ENCODE data around the gene PCDH9. TPM values are rescaled to one million over a fixed set of nuclear protein-coding genes. Genes with fewer than 3 reads are reported as not detected.

Gene PCDH9
- total RNA-seq, 6 donors from 2014 or later = 3.1 to 19.4 (median 7.8) TPM

DNA sequence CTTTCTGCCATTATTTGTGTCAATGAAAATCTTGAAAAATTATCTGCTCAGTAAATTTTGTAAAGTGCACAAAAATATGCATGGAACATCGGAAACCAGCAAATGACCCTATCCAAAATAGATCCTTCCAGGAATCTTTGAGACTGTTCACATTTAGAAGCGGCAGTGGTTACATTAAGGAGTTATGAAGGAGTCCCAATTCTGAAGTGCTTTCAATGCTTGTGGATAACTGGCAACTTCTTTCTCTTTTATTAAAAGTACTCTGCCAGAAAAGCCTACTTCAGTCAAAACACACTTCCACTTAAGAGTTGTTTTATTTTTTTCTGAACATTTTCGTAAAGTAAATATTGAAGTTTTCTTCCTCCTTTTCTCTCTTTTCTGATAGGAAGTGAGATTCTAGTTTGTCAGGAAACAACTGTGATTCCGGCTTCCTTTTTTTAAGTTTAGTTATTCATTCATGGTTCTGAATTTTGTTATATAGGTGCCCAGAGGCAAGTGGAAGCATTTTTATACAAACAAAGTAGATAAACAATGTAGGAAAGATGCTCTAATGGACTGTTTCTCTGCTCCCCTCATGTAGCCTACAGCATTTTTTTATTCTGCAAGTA lies 83.5 kb downstream of the PCDH9 start:
- TF ChIP-seq POLR2AphosphoS5 (IDR thresholded peaks at IDR 0.05) (no peak), EP300 (IDR thresholded peaks at IDR 0.05) (no peak)
- no peaks in the 10 kb centered on the region for H3K27me3 ChIP-seq
- ATAC-seq (ENCODE audit: low FRiP score in 2 of 2) (no peak), DNase-seq (no peak)
- H3K27ac ChIP-seq = peak overlapping the region in 1 of 4 donors; percentile 55
- 31 to 34% methylated on average over 4 of the region's 4 CpGs for WGBS, 2 donors
- no peaks in the 10 kb centered on the region for H3K36me3 ChIP-seq
- peaks cover 8 to 16% (median 12%) of the 10 kb centered on the region in 4 donors for H3K4me1 ChIP-seq
- H3K9me3 ChIP-seq = no peaks in the 10 kb centered on the region
- H3K4me3 ChIP-seq = no peak overlapping the region

DNA sequence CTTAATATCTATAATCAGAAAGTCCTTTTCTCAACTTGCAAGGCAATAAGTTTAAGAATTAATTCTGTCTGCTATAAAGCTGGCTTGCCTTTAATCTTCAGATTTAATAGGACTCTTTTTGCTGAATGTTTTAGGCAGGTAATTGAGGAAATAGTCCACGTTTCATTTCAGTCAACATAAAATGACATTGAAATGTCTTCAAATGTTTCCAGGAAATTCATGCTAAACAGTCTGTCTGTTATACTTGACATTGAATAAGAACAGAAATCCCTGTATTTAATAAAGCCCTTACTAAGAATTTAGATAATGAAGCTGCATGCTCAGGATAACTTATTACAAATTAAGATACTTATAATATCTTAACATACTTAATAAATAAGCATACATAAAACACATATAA lies 84.2 kb downstream of the PCDH9 start:
- Histone ChIP-seq H3K9me3 (no peaks in the 10 kb centered on the region), H3K27ac (no peak overlapping the region), H3K36me3 (no peaks in the 10 kb centered on the region), H3K4me1 (peaks cover 8 to 16% (median 12%) of the 10 kb centered on the region in 4 donors), H3K4me3 (no peak overlapping the region), H3K27me3 (no peaks in the 10 kb centered on the region)
- ATAC-seq (ENCODE audit: low FRiP score in 2 of 2) (no peak), DNase-seq (no peak)
- TF ChIP-seq POLR2A (IDR thresholded peaks at IDR 0.05) = no peak
- TF ChIP-seq, protein P1, sequence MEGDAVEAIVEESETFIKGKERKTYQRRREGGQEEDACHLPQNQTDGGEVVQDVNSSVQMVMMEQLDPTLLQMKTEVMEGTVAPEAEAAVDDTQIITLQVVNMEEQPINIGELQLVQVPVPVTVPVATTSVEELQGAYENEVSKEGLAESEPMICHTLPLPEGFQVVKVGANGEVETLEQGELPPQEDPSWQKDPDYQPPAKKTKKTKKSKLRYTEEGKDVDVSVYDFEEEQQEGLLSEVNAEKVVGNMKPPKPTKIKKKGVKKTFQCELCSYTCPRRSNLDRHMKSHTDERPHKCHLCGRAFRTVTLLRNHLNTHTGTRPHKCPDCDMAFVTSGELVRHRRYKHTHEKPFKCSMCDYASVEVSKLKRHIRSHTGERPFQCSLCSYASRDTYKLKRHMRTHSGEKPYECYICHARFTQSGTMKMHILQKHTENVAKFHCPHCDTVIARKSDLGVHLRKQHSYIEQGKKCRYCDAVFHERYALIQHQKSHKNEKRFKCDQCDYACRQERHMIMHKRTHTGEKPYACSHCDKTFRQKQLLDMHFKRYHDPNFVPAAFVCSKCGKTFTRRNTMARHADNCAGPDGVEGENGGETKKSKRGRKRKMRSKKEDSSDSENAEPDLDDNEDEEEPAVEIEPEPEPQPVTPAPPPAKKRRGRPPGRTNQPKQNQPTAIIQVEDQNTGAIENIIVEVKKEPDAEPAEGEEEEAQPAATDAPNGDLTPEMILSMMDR (IDR thresholded peaks at IDR 0.05) = no peak
- TF ChIP-seq POLR2AphosphoS5 (IDR thresholded peaks at IDR 0.05) = no peak
- no peak for TF ChIP-seq EP300 (IDR thresholded peaks at IDR 0.05)
- WGBS, 2 donors = 24 to 34% methylated on average over 1 of the region's 1 CpG

DNA sequence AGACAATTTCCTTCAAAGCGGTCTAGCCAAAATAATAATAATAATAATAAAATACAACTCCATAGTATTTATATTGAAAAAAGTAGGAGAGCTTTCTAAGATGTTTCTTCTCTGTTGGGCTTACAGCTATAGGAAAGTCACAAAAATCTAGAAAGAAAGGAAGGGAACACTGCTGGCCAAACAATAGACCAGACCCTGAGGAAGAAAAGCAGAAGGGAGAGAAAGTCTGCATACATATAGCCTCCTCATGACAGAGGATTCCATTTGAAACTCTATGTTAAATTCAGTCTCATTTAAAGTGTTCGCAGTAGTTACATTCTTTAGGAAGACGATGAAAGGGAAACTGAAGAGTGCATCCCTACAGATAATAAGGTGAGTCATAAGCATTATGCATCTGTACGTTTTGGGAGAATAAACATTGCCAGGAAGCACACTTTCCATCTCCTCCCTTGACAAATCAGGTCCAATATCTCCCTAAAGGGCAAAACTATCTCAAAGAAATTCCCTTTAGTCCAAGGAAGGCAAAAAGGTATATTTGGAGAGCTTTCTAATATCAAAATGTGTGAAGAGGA lies 86.5 kb downstream of the PCDH9 start:
- no peaks in the 10 kb centered on the region for H3K27me3 ChIP-seq
- 64 to 68% methylated on average over 4 of the region's 4 CpGs for WGBS, 2 donors
- peaks cover 8 to 16% (median 12%) of the 10 kb centered on the region in 4 donors for H3K4me1 ChIP-seq
- no peak for DNase-seq
- H3K36me3 ChIP-seq = no peaks in the 10 kb centered on the region
- H3K9me3 ChIP-seq = no peaks in the 10 kb centered on the region
- ATAC-seq (ENCODE audit: low FRiP score in 2 of 2) = no peak
- TF ChIP-seq POLR2AphosphoS5 (IDR thresholded peaks at IDR 0.05) (no peak), POLR2A (IDR thresholded peaks at IDR 0.05) (no peak), EP300 (IDR thresholded peaks at IDR 0.05) (no peak)
- TF ChIP-seq, protein P1 (IDR thresholded peaks at IDR 0.05) = no peak
- no peak overlapping the region for H3K4me3 ChIP-seq
- no peak overlapping the region for H3K27ac ChIP-seq

DNA sequence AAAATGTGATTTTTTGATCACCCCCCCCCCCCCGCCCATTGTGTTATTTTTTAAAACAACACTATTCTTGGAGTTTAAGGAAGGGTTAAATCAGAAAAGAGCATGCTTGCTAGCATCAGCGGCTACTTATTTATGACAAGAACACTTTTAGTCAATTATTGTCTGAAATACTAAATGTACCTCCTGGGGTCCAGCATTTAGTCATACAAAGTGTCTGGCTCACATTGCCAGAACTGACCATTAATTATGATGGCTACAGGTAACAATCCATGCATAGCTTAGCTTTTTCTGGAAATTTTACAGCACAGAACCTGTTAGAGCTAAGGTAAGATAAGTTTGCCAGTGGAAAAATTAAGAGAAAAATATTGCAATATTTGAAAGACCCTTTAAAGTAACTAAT lies 90.1 kb downstream of the PCDH9 start:
- H3K36me3 ChIP-seq = no peaks in the 10 kb centered on the region
- H3K4me3 ChIP-seq = no peak overlapping the region
- H3K9me3 ChIP-seq = no peaks in the 10 kb centered on the region
- no peak overlapping the region for H3K27ac ChIP-seq
- H3K4me1 ChIP-seq = no peaks in the 10 kb centered on the region
- ATAC-seq (ENCODE audit: low FRiP score in 2 of 2) (no peak), DNase-seq (no peak)
- TF ChIP-seq EP300 (IDR thresholded peaks at IDR 0.05) = no peak
- TF ChIP-seq, protein P1 (IDR thresholded peaks at IDR 0.05) = no peak
- TF ChIP-seq POLR2AphosphoS5 (IDR thresholded peaks at IDR 0.05) = no peak
- no peak for TF ChIP-seq POLR2A (IDR thresholded peaks at IDR 0.05)
- H3K27me3 ChIP-seq = no peaks in the 10 kb centered on the region
- WGBS, 2 donors = 75 to 84% methylated on average over 2 of the region's 2 CpGs

DNA sequence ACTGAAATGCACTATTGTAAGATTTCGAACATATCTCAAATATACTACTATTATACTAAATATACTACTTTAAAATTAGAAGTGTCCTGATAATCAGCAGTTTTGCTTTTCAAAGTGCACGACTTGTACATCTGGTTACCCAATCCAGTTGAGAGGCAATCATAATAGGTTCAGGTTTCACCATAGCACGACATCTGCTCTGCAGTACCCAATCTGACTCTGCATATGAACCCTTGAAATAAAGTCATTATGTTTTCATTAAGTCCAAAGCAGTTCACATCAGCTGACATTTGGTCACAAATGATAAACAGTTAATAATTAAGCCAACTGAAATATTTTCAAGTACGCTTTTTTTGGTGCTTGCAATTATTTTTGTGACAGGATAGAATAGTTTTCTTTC lies 90.6 kb downstream of the PCDH9 start:
- Histone ChIP-seq H3K27me3 (no peaks in the 10 kb centered on the region), H3K9me3 (no peaks in the 10 kb centered on the region), H3K4me1 (no peaks in the 10 kb centered on the region), H3K36me3 (no peaks in the 10 kb centered on the region), H3K4me3 (no peak overlapping the region), H3K27ac (no peak overlapping the region)
- 62 to 77% methylated on average over 4 of the region's 4 CpGs for WGBS, 2 donors
- no peak for ATAC-seq (ENCODE audit: low FRiP score in 2 of 2)
- no peak for DNase-seq
- no peak for TF ChIP-seq EP300 (IDR thresholded peaks at IDR 0.05)
- TF ChIP-seq, protein P1 (IDR thresholded peaks at IDR 0.05) = no peak

Data from upper lobe of left lung (tissue), 6 donors.